ENCODE data around the gene PSMD1.
"Not testable (repeated sequence)": the region's sequence is repeated elsewhere in the genome, so short reads cannot be mapped to it uniquely, and the experiment has no call there.

PSMD1 gene

GRCh38 chr2:231053846-231054245 is 2.8 kb upstream of the PSMD1 start:
- DNase-seq (ENCODE audit: low spot score), result no peak

- no peak for DNase-seq (ENCODE audit: low spot score)
Measured at GRCh38 chr2:231057590-231057989, 923 bp downstream of the PSMD1 start.

- DNase-seq (ENCODE audit: low spot score), result no peak
Measured at GRCh38 chr2:231058761-231059550, 2.3 kb downstream of the PSMD1 start.

- DNase-seq (ENCODE audit: low spot score), result no peak
Measured at GRCh38 chr2:231059756-231060155, 3.1 kb downstream of the PSMD1 start.

GRCh38 chr2:231062776-231063175 is 6.1 kb downstream of the PSMD1 start:
- no peak for DNase-seq (ENCODE audit: low spot score)

GRCh38 chr2:231063347-231063746 is 6.7 kb downstream of the PSMD1 start:
- DNase-seq (ENCODE audit: low spot score), result no peak

GRCh38 chr2:231065966-231066365 is 9.3 kb downstream of the PSMD1 start:
- DNase-seq (ENCODE audit: low spot score), result no peak

- DNase-seq (ENCODE audit: low spot score), result not testable (repeated sequence)
Measured at GRCh38 chr2:231067531-231067930, 10.9 kb downstream of the PSMD1 start.

- DNase-seq (ENCODE audit: low spot score), result no peak
Measured at GRCh38 chr2:231068525-231069222, 12.0 kb downstream of the PSMD1 start.

GRCh38 chr2:231069379-231070054 is 12.8 kb downstream of the PSMD1 start:
- no peak for DNase-seq (ENCODE audit: low spot score)

- DNase-seq (ENCODE audit: low spot score), result no peak
Measured at GRCh38 chr2:231084565-231084964, 27.9 kb downstream of the PSMD1 start.

- no peak for DNase-seq (ENCODE audit: low spot score)
Measured at GRCh38 chr2:231088754-231089153, 32.1 kb downstream of the PSMD1 start.

- no peak for DNase-seq (ENCODE audit: low spot score)
Measured at GRCh38 chr2:231093933-231094332, 37.3 kb downstream of the PSMD1 start.

- DNase-seq (ENCODE audit: low spot score), result no peak
Measured at GRCh38 chr2:231094736-231095346, 38.2 kb downstream of the PSMD1 start.

GRCh38 chr2:231099918-231100317 is 43.3 kb downstream of the PSMD1 start:
- DNase-seq (ENCODE audit: low spot score), result no peak

- not testable (repeated sequence) for DNase-seq (ENCODE audit: low spot score)
Measured at GRCh38 chr2:231100321-231100720, 43.7 kb downstream of the PSMD1 start.

GRCh38 chr2:231100990-231101389 is 44.3 kb downstream of the PSMD1 start:
- DNase-seq (ENCODE audit: low spot score), result no peak

GRCh38 chr2:231102772-231103171 is 46.1 kb downstream of the PSMD1 start:
- DNase-seq (ENCODE audit: low spot score), result no peak

GRCh38 chr2:231104115-231104713 is 47.5 kb downstream of the PSMD1 start:
- DNase-seq (ENCODE audit: low spot score), result peak; percentile 74

GRCh38 chr2:231110551-231110950 is 53.9 kb downstream of the PSMD1 start:
- DNase-seq (ENCODE audit: low spot score), result no peak

GRCh38 chr2:231111987-231112386 is 55.3 kb downstream of the PSMD1 start:
- DNase-seq (ENCODE audit: low spot score), result no peak

GRCh38 chr2:231113489-231113888 is 56.8 kb downstream of the PSMD1 start:
- no peak for DNase-seq (ENCODE audit: low spot score)
